ENCODE data around the gene HABP2.

The HABP2 gene

GRCh38 chr10:113541549-113541927, 11.3 kb upstream of the HABP2 start:
- no peak overlapping the region for H3K4me3 ChIP-seq (ENCODE audit: low read length)

DNA sequence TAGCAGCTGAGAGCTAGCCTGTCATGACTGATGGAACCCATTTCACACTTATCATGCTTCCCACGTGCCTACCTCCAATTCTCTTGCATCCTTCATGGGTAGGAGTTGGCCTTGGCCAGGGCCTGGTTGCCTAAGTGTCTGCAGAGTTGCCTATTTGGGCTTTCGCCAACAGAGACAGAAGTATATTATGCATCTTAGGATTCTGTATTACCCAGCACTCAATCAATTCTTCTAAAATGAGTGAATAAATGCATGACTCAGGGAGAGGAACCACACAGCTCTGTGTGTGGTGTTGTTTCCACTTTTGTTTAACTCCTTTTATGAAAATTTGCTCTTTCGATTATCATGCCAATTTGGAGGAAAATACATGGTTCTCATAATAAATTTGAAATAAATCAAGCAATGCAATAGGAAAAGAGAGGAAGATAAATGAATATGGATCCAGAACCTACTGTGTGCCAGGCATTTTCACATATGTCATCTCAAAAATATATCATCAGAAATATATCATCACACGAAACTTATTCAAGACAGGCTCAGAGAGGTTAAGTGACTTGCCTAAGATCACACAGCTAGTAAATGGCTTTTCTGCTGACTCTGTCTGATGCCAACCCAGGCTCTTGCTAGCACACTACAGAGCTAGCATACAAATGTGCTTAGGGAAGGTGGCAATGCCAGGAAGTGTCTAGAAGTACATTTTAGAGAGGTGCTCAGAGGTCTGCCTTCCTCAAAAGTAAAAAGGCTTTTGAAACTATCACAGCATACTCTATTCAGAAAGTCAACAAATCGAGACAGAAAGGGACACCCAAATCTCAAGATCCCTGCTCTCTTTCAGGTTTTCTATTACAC, 9.5 kb upstream of the HABP2 start:
- WGBS: 76% methylated on average over 4 of the region's 5 CpGs
- no peak overlapping the region for H3K9ac ChIP-seq (ENCODE audit: low read depth, low read length)
- H3K4me3 ChIP-seq (ENCODE audit: low read length): no peak overlapping the region
- H3K9me3 ChIP-seq (ENCODE audit: insufficient read depth, low read depth, low read length): no peaks in the 10 kb centered on the region
- H3K27ac ChIP-seq (ENCODE audit: low read depth, low read length): no peak overlapping the region
- peaks cover 8% of the 10 kb centered on the region; the same call in 1 of the 2 replicates for H3K27me3 ChIP-seq (ENCODE audit: insufficient read depth, low read length)
- H3K36me3 ChIP-seq (ENCODE audit: insufficient read depth, low read length): no peaks in the 10 kb centered on the region
- no peaks in the 10 kb centered on the region for H3K4me1 ChIP-seq (ENCODE audit: insufficient read depth, low read length)

More at GRCh38 chr10:113541549-113541927, 11.3 kb upstream of the HABP2 start:
- H3K4me1 ChIP-seq (ENCODE audit: insufficient read depth, low read length): no peaks in the 10 kb centered on the region
- no peak overlapping the region for H3K27ac ChIP-seq (ENCODE audit: low read depth, low read length)
- WGBS: 95% methylated on average over 1 of the region's 1 CpG
- H3K27me3 ChIP-seq (ENCODE audit: insufficient read depth, low read length): peaks cover 5% of the 10 kb centered on the region; the same call in 1 of the 2 replicates
- no peaks in the 10 kb centered on the region for H3K36me3 ChIP-seq (ENCODE audit: insufficient read depth, low read length)
- H3K9ac ChIP-seq (ENCODE audit: low read depth, low read length): no peak overlapping the region
- H3K9me3 ChIP-seq (ENCODE audit: insufficient read depth, low read depth, low read length): no peaks in the 10 kb centered on the region

DNA sequence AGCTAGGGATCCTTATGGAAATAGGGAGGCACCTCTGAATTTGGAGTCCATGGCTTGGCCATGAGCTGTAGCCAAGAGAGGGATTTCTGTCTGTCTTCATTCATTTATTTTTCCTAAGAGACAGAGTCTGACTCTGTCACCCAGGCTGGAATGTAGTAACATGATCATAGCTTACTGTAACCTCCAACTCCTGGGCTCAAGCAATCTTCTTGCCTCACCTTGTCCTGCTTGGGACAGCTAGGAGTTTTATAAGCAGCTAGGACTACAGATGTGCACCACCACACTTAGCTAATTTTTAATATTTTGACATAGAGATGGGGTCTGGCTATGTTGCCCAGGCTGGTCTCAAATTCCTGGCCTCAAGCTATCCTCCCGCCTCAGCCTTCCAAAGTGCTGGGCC, 8.5 kb upstream of the HABP2 start:
- Histone ChIP-seq H3K4me1 (ENCODE audit: insufficient read depth, low read length) (no peaks in the 10 kb centered on the region), H3K9me3 (ENCODE audit: insufficient read depth, low read depth, low read length) (no peaks in the 10 kb centered on the region), H3K9ac (ENCODE audit: low read depth, low read length) (no peak overlapping the region), H3K36me3 (ENCODE audit: insufficient read depth, low read length) (no peaks in the 10 kb centered on the region), H3K27ac (ENCODE audit: low read depth, low read length) (no peak overlapping the region), H3K4me3 (ENCODE audit: low read length) (no peak overlapping the region), H3K27me3 (ENCODE audit: insufficient read depth, low read length) (peaks cover 10% of the 10 kb centered on the region; the same call in 1 of the 2 replicates)
- WGBS: 93% methylated on average over 1 of the region's 1 CpG

- Histone ChIP-seq H3K9ac (ENCODE audit: low read depth, low read length) (no peak overlapping the region), H3K27me3 (ENCODE audit: insufficient read depth, low read length) (peaks cover 23% of the 10 kb centered on the region), H3K27ac (ENCODE audit: low read depth, low read length) (no peak overlapping the region), H3K4me3 (ENCODE audit: low read length) (no peak overlapping the region), H3K36me3 (ENCODE audit: insufficient read depth, low read length) (no peaks in the 10 kb centered on the region), H3K4me1 (ENCODE audit: insufficient read depth, low read length) (no peaks in the 10 kb centered on the region; the same call in 1 of the 2 replicates), H3K9me3 (ENCODE audit: insufficient read depth, low read depth, low read length) (no peaks in the 10 kb centered on the region)
- 92% methylated on average over 2 of the region's 2 CpGs for WGBS
These were observed 5.4 kb upstream of the HABP2 start for GRCh38 chr10:113547426-113547825.

DNA sequence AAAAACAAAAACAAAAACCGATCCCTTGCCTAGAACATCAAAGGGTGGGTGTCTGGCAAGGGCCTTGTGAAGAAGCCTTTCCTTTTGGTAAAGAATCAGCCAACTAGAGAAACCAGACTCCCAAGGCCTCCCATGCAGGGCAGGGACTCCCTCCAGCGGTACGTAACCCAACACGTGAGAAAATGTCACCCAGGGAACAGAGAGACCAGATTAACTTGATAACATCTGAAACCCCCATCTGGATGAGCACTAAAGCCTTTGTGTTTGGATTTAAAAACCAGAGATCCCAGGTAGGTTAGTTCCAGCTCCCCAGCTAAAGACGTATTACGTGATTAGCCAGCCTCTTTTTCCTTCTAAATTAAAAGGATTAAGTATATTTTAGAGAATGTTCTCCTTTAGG, 3.0 kb upstream of the HABP2 start:
- Histone ChIP-seq H3K27ac (ENCODE audit: low read depth, low read length) (no peak overlapping the region), H3K4me1 (ENCODE audit: insufficient read depth, low read length) (peaks cover under 1% of the 10 kb centered on the region; the same call in 1 of the 2 replicates), H3K9ac (ENCODE audit: low read depth, low read length) (no peak overlapping the region)

GRCh38 chr10:113550365-113550764, 2.5 kb upstream of the HABP2 start:
- no peak overlapping the region for H3K27ac ChIP-seq (ENCODE audit: low read depth, low read length)
- H3K4me1 ChIP-seq (ENCODE audit: insufficient read depth, low read length): peaks cover 6% of the 10 kb centered on the region; the same call in 1 of the 2 replicates
- no peak overlapping the region for H3K4me3 ChIP-seq (ENCODE audit: low read length)
- no peaks in the 10 kb centered on the region for H3K36me3 ChIP-seq (ENCODE audit: insufficient read depth, low read length)
- WGBS: 81% methylated on average over 6 of the region's 6 CpGs
- no peak overlapping the region for H3K9ac ChIP-seq (ENCODE audit: low read depth, low read length)
- peaks cover 50% of the 10 kb centered on the region for H3K27me3 ChIP-seq (ENCODE audit: insufficient read depth, low read length)
- H3K9me3 ChIP-seq (ENCODE audit: insufficient read depth, low read depth, low read length): no peaks in the 10 kb centered on the region

More for the DNA sequence above, 3.0 kb upstream of the HABP2 start:
- Histone ChIP-seq H3K9me3 (ENCODE audit: insufficient read depth, low read depth, low read length) (no peaks in the 10 kb centered on the region), H3K27me3 (ENCODE audit: insufficient read depth, low read length) (peaks cover 44% of the 10 kb centered on the region), H3K4me3 (ENCODE audit: low read length) (no peak overlapping the region), H3K36me3 (ENCODE audit: insufficient read depth, low read length) (no peaks in the 10 kb centered on the region)
- WGBS: 89% methylated on average over 4 of the region's 6 CpGs

DNA sequence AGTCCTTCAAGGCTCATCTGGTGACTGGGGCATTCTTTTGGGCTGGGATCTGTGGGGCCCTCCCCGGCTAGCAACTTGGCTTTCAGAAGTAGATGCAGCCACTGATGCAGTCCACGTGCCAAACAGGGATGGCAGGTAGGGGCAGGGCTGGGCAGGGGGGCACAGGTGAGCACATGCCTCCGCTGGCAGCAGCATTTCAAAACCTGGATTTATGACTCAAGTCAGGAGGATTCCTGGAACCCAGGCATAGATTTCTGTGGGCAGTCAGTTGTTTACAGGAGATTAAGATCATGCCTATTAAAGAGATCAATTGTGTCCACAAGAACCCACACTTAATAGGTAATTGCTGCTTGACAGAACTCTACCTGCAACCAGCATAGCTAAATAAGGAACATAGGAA, 839 bp upstream of the HABP2 start:
- peaks cover 17% of the 10 kb centered on the region; the same call in 1 of the 2 replicates for H3K4me1 ChIP-seq (ENCODE audit: insufficient read depth, low read length)
- no peak overlapping the region for H3K27ac ChIP-seq (ENCODE audit: low read depth, low read length)
- no peaks in the 10 kb centered on the region for H3K9me3 ChIP-seq (ENCODE audit: insufficient read depth, low read depth, low read length)
- peaks cover 64% of the 10 kb centered on the region for H3K27me3 ChIP-seq (ENCODE audit: insufficient read depth, low read length)
- 90% methylated on average over 3 of the region's 3 CpGs for WGBS
- no peak overlapping the region for H3K4me3 ChIP-seq (ENCODE audit: low read length)
- H3K9ac ChIP-seq (ENCODE audit: low read depth, low read length): no peak overlapping the region
- no peaks in the 10 kb centered on the region for H3K36me3 ChIP-seq (ENCODE audit: insufficient read depth, low read length)

GRCh38 chr10:113553149-113553548, 296 bp downstream of the HABP2 start:
- Histone ChIP-seq H3K36me3 (ENCODE audit: insufficient read depth, low read length) (no peaks in the 10 kb centered on the region), H3K4me3 (ENCODE audit: low read length) (no peak overlapping the region), H3K4me1 (ENCODE audit: insufficient read depth, low read length) (peaks cover 29% of the 10 kb centered on the region), H3K27ac (ENCODE audit: low read depth, low read length) (no peak overlapping the region), H3K27me3 (ENCODE audit: insufficient read depth, low read length) (peaks cover 72% of the 10 kb centered on the region), H3K9ac (ENCODE audit: low read depth, low read length) (no peak overlapping the region), H3K9me3 (ENCODE audit: insufficient read depth, low read depth, low read length) (no peaks in the 10 kb centered on the region)
- 96% methylated on average over 2 of the region's 2 CpGs for WGBS

DNA sequence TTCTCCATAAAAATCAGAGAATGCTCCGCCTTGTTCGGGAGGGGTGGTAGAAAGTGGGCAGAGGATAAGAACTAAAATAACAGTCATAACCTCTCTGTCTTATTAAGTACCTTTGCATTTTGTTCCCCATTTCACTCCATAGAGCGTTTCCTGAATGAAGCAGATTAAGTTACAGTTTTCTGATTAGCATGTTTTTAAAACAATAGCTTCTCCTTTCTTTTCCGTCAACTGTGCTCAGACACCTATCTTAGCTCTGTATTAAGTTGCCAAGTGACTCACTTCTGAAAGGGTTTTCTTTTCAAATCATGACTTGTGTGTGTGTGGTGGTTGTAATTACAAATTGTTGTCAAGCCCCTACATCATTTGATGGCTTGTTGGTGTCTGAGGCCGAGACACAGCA, 1.4 kb downstream of the HABP2 start:
- Histone ChIP-seq H3K27me3 (ENCODE audit: insufficient read depth, low read length) (peaks cover 82% of the 10 kb centered on the region), H3K9ac (ENCODE audit: low read depth, low read length) (no peak overlapping the region), H3K27ac (ENCODE audit: low read depth, low read length) (no peak overlapping the region), H3K4me1 (ENCODE audit: insufficient read depth, low read length) (peaks cover 29% of the 10 kb centered on the region), H3K4me3 (ENCODE audit: low read length) (no peak overlapping the region), H3K36me3 (ENCODE audit: insufficient read depth, low read length) (no peaks in the 10 kb centered on the region), H3K9me3 (ENCODE audit: insufficient read depth, low read depth, low read length) (no peaks in the 10 kb centered on the region)
- WGBS: 96% methylated on average over 5 of the region's 5 CpGs

GRCh38 chr10:113555245-113555644, 2.4 kb downstream of the HABP2 start:
- H3K9me3 ChIP-seq (ENCODE audit: insufficient read depth, low read depth, low read length): no peaks in the 10 kb centered on the region
- no peaks in the 10 kb centered on the region for H3K36me3 ChIP-seq (ENCODE audit: insufficient read depth, low read length)
- no peak overlapping the region for H3K4me3 ChIP-seq (ENCODE audit: low read length)
- peaks cover 32% of the 10 kb centered on the region for H3K4me1 ChIP-seq (ENCODE audit: insufficient read depth, low read length)
- WGBS: 84% methylated on average over 3 of the region's 3 CpGs
- H3K27me3 ChIP-seq (ENCODE audit: insufficient read depth, low read length): peaks cover 91% of the 10 kb centered on the region
- peak overlapping the region; percentile 66; the same call in 1 of the 2 replicates for H3K27ac ChIP-seq (ENCODE audit: low read depth, low read length)
- no peak overlapping the region for H3K9ac ChIP-seq (ENCODE audit: low read depth, low read length)

DNA sequence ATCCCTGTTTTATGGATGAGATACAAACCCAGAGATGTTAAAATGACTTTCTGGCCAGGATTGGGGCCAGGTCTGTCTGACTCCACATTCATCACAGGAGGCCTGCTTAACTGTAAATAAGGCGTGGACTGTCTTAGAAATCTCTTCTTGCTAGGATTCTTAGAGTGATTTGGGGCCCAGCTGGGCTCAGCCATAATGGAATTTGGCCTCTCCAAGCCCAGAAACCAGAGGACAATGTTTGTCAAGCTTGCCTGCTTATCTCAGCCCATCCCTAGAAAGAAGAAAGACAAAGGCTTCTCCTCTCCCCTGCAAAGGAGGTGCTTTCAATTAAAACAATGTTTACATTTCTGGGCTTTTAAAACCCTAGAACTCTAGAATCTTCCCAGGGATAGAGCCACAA, 2.9 kb downstream of the HABP2 start:
- no peak overlapping the region for H3K9ac ChIP-seq (ENCODE audit: low read depth, low read length)
- WGBS: 63% methylated on average over 1 of the region's 1 CpG
- H3K4me1 ChIP-seq (ENCODE audit: insufficient read depth, low read length): peaks cover 32% of the 10 kb centered on the region
- no peak overlapping the region for H3K4me3 ChIP-seq (ENCODE audit: low read length)
- H3K27me3 ChIP-seq (ENCODE audit: insufficient read depth, low read length): peaks cover 96% of the 10 kb centered on the region
- no peaks in the 10 kb centered on the region for H3K9me3 ChIP-seq (ENCODE audit: insufficient read depth, low read depth, low read length)
- H3K36me3 ChIP-seq (ENCODE audit: insufficient read depth, low read length): no peaks in the 10 kb centered on the region
- H3K27ac ChIP-seq (ENCODE audit: low read depth, low read length): peak overlapping the region; percentile 75; the same call in 1 of the 2 replicates

All from HUES64 (cell line).